ENCODE data around the gene PTRHD1. TPM values are rescaled to one million over a fixed set of nuclear protein-coding genes. Genes with fewer than 3 reads are reported as not detected.

The PTRHD1 gene
- total and polyA plus RNA-seq, 10 of the 15 experiments (the other 5 are each of a cell fraction or from before 2014, with no cell fraction given): 15.9 to 64.2 (median 45.0) TPM

GRCh38 chr2:24833821-24834732 is 40.9 kb upstream of the PTRHD1 start:
- Histone ChIP-seq H3K27ac (ENCODE audit: control insufficient read depth, insufficient read depth) (no peak overlapping the region), H3K4me1 (ENCODE audit: control insufficient read depth, insufficient read depth, low read length) (no peaks in the 10 kb centered on the region), H3K27me3 (replicated peaks in 1 of 2; ENCODE audit: control insufficient read depth in 2 of 2, insufficient read depth in 2 of 2, low read length in 1 of 2) (no peaks in the 10 kb centered on the region), H2AFZ (ENCODE audit: control insufficient read depth, low read depth, low read length) (no peak overlapping the region), H3K79me2 (ENCODE audit: control insufficient read depth, insufficient read depth, low read length) (no peaks in the 10 kb centered on the region), H3K9me3 (replicated peaks; ENCODE audit: control insufficient read depth, insufficient read depth, low read length) (no peaks in the 10 kb centered on the region), H3K4me3 (no peak overlapping the region), H3K36me3 (ENCODE audit: control insufficient read depth in 2 of 2, insufficient read depth in 2 of 2, low read length in 1 of 2) (peaks cover 6 to 8% of the 10 kb centered on the region in 2 experiments; a peak in 3 of 4 replicates), H3K9ac (ENCODE audit: control insufficient read depth, insufficient read depth, low read length) (no peak overlapping the region), H4K20me1 (ENCODE audit: control insufficient read depth, insufficient read depth) (no peaks in the 10 kb centered on the region), H3K4me2 (ENCODE audit: control insufficient read depth, insufficient read depth) (no peak overlapping the region)
- no TSS peak for BruUV-seq (replicated peaks)
- ChIA-PET POLR2A (no interaction called here), CTCF (no interaction called here), RAD21 (ENCODE audit: unreplicated experiment) (no interaction called here), SMC1A (ENCODE audit: uncharacterized antibody, unreplicated experiment) (no interaction called here)
- FAIRE-seq (no peak), ATAC-seq (no peak), DNase-seq (ENCODE audit: low read depth, low spot score) (no peak)
- in situ Hi-C loops (cut with MboI) (no loop called here), intact Hi-C loops (cut with micrococcal nuclease; ENCODE audit: unreplicated experiment) (no loop called here)
- TF ChIP-seq ZNF384 (IDR thresholded peaks at IDR 0.05; ENCODE audit: borderline replicate concordance, low read depth, low read length) (no peak), EGR1 (IDR thresholded peaks at IDR 0.05; ENCODE audit: borderline replicate concordance in 1 of 2, low read depth in 2 of 2, low read length in 2 of 2) (no peak), ZZZ3 (IDR thresholded peaks at IDR 0.05; ENCODE audit: control insufficient read depth, insufficient read length, low read depth) (no peak), MAX (IDR thresholded peaks at IDR 0.05; ENCODE audit: low read depth, low read length) (no peak), MYB (IDR thresholded peaks at IDR 0.05; ENCODE audit: borderline replicate concordance, low read depth, low read length) (no peak), ATF7 (IDR thresholded peaks at IDR 0.05; ENCODE audit: low read depth) (no peak)
- WGBS (ENCODE audit: insufficient coverage, insufficient replicate concordance, low lambda C conversion rate, missing lambda C conversion rate): 97% methylated on average over 32 of the region's 32 CpGs
